Natural killer cell (primary cell): ENCODE data around the gene COL11A2. TPM values are rescaled to one million over a fixed set of nuclear protein-coding genes. Genes with fewer than 3 reads are reported as not detected.
A peak's percentile ranks its signal among the peaks of the same experiment; 100 is the strongest.

Experiments
- ATAC-seq, 3 donors: fragments of 150-1000 bp in 2 of 3; fragments of 200-7000 bp in 1 of 3; cut with Tn5 transposase; 1 replicate in 1 of 3; 2 replicates in 2 of 3; pipeline ENCODE4 v1.10.0; 2021; ENCODE audit warnings: mild to moderate bottlenecking in 2 of 3, moderate library complexity in 2 of 3
- DNase-seq, 2 donors: peaks; one replicate each; pipeline versions ENCODE4 v3.0.0 to v3.0.0-alpha.2; 2013 to 2021; ENCODE audit warnings: mixed read lengths in 1 of 2
- H3K27ac ChIP-seq: one replicate; pipeline ENCODE4 v1.5.1; 2013; ENCODE audit warnings: mild to moderate bottlenecking, low read length
- H3K27me3 ChIP-seq: one replicate; pipeline ENCODE4 v1.6.1; 2013; ENCODE audit warnings: low read length; ENCODE audit not compliant: control insufficient read depth, insufficient read depth
- H3K36me3 ChIP-seq: one replicate; pipeline ENCODE4 v1.6.1; 2013; ENCODE audit warnings: low read length; ENCODE audit not compliant: control insufficient read depth, insufficient read depth
- H3K4me1 ChIP-seq: one replicate; pipeline ENCODE4 v1.6.1; 2013; ENCODE audit warnings: low read length; ENCODE audit not compliant: control insufficient read depth, insufficient read depth
- H3K4me3 ChIP-seq: one replicate; pipeline ENCODE4 v1.5.1; 2013; ENCODE audit warnings: low read length
- H3K9me3 ChIP-seq: one replicate; pipeline ENCODE4 v1.6.1; 2013; ENCODE audit warnings: low read length; ENCODE audit not compliant: control insufficient read depth, insufficient read depth
- H3K27ac Mint-ChIP-seq, 2 donors: one replicate each; pipeline ENCODE4 v1.8.0; 2022; ENCODE audit warnings: mild to moderate bottlenecking in 2 of 2, mixed read lengths in 2 of 2, moderate library complexity in 1 of 2
- H3K27me3 Mint-ChIP-seq, 2 donors: one replicate each; pipeline ENCODE4 v1.8.0; 2022; ENCODE audit warnings: low read depth in 2 of 2, mixed read lengths in 2 of 2
- H3K36me3 Mint-ChIP-seq: one replicate; pipeline ENCODE4 v1.8.0; 2022; ENCODE audit warnings: mixed read lengths
- H3K4me1 Mint-ChIP-seq, 2 donors: one replicate each; pipeline ENCODE4 v1.8.0; 2022; ENCODE audit warnings: mixed read lengths in 2 of 2
- H3K4me3 Mint-ChIP-seq: one replicate; pipeline ENCODE4 v1.8.0; 2022; ENCODE audit warnings: mild to moderate bottlenecking, moderate library complexity, mixed read lengths
- H3K9me3 Mint-ChIP-seq, 2 donors: one replicate each; pipeline ENCODE4 v1.8.0; 2022; ENCODE audit warnings: mixed read lengths in 2 of 2
- CTCF ChIP-seq: fragments of 200-600 bp; IDR thresholded peaks from one replicate; pipeline ENCODE4 v1.8.0; 2022; ENCODE audit warnings: antibody characterized with exemption
- WGBS: methylation state at CpG from one replicate; pipeline ENCODE4 v1.1.7; 2013; ENCODE audit warnings: missing lambda C conversion rate; ENCODE audit not compliant: insufficient coverage; 5-methylcytosine and 5-hydroxymethylcytosine counted together
- intact Hi-C: fragments of 100-400 bp; cut with micrococcal nuclease; formaldehyde crosslinking; loops from one replicate; pipeline ENCODE4 v1.14.2; 2022
- total RNA-seq, 4 donors: library from RNA; stranded (reverse); fragments of 120-200 nt in 1 of 4; gene quantifications; one replicate each; pipeline versions ENCODE4 v1.2.3 to v1.2.4, GENCODE V29; 2013 to 2022

The COL11A2 gene
- total RNA-seq, 3 donors from 2014 or later (not counting 1 experiment from before 2014, with no cell fraction given), result 0.93 to 2.0 (median 0.94) TPM

GRCh38 chr6:33169291-33170175, 22.7 kb downstream of the COL11A2 start:
- Histone ChIP-seq H3K27ac (no peak overlapping the region), H3K4me1 (no peaks in the 10 kb centered on the region), H3K9me3 (no peaks in the 10 kb centered on the region), H3K27me3 (no peaks in the 10 kb centered on the region), H3K36me3 (no peaks in the 10 kb centered on the region), H3K4me3 (no peak overlapping the region)
- H3K4me3 Mint-ChIP-seq, result no peak overlapping the region
- WGBS, result 93% methylated on average over 10 of the region's 10 CpGs
- H3K27me3 Mint-ChIP-seq, result peaks cover 0 to 4% of the 10 kb centered on the region in 2 donors
- no peaks in the 10 kb centered on the region for H3K36me3 Mint-ChIP-seq
- no peaks in the 10 kb centered on the region for H3K9me3 Mint-ChIP-seq
- DNase-seq (no peak), ATAC-seq (no peak)
- intact Hi-C loops, result no loop called here
- H3K4me1 Mint-ChIP-seq, result no peaks in the 10 kb centered on the region
- H3K27ac Mint-ChIP-seq, result peak overlapping the region in 1 of 2 donors; percentile 56
- no peak for TF ChIP-seq CTCF

DNA sequence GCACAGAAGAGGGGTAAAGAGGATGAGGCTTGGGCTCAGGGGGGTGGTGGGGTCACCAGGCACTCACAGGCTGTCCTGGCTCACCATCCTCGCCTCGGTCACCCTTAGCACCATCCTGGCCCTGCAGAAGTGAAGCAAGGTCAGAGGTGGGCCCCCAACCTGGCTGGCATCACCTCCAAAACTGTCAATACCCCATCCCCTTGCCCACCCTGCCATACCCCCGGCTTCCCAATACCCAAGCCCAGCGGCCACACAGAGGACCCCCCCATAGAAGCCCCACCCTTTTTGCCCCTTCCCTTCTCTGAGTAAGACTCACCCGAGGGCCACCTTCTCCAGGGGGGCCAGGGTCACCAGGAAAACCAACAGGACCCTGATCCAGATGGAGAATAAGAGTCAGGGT, 23.6 kb downstream of the COL11A2 start:
- H3K4me3 ChIP-seq, result no peak overlapping the region
- WGBS, result 65% methylated on average over 5 of the region's 5 CpGs
- no peaks in the 10 kb centered on the region for H3K4me1 ChIP-seq
- no peak overlapping the region for H3K4me3 Mint-ChIP-seq
- ATAC-seq (no peak), DNase-seq (no peak)
- no peaks in the 10 kb centered on the region for H3K36me3 ChIP-seq
- peak overlapping the region in 1 of 2 donors; percentile 56 for H3K27ac Mint-ChIP-seq
- H3K9me3 Mint-ChIP-seq, result no peaks in the 10 kb centered on the region
- H3K27ac ChIP-seq, result no peak overlapping the region
- H3K4me1 Mint-ChIP-seq, result no peaks in the 10 kb centered on the region
- peaks cover 0 to 10% of the 10 kb centered on the region in 2 donors for H3K27me3 Mint-ChIP-seq
- no peaks in the 10 kb centered on the region for H3K27me3 ChIP-seq
- no peak for TF ChIP-seq CTCF
- no peaks in the 10 kb centered on the region for H3K9me3 ChIP-seq
- intact Hi-C loops, result no loop called here
- no peaks in the 10 kb centered on the region for H3K36me3 Mint-ChIP-seq

DNA sequence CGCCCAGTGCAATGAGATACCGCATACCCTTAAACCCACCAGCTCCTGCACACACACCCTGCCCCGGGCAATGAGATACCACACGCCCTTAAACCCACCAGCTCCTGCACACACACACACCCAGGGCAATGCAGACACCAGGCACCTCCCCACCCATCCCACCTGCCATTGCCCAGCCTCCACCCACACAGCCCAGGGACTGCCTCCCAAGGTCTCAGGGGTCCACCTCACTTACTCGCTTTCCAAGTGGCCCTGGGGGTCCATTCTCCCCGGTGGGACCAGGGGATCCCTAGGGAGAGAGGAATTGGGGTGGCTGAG, 24.0 kb downstream of the COL11A2 start:
- Mint-ChIP-seq H3K27me3 (peaks cover 0 to 10% of the 10 kb centered on the region in 2 donors), H3K36me3 (no peaks in the 10 kb centered on the region), H3K27ac (no peak overlapping the region), H3K9me3 (no peaks in the 10 kb centered on the region), H3K4me1 (no peaks in the 10 kb centered on the region), H3K4me3 (no peak overlapping the region)
- ATAC-seq (no peak), DNase-seq (no peak)
- WGBS, result 65% methylated on average over 5 of the region's 6 CpGs
- intact Hi-C loops, result no loop called here
- H3K9me3 ChIP-seq, result no peaks in the 10 kb centered on the region
- no peaks in the 10 kb centered on the region for H3K27me3 ChIP-seq
- H3K36me3 ChIP-seq, result no peaks in the 10 kb centered on the region
- TF ChIP-seq CTCF, result no peak
- no peaks in the 10 kb centered on the region for H3K4me1 ChIP-seq
- no peak overlapping the region for H3K27ac ChIP-seq
- H3K4me3 ChIP-seq, result no peak overlapping the region
